H1 (cell line): ENCODE data around the gene KPNA4.

Source experiments
- CEBPB ChIP-seq: IDR thresholded peaks from 2 replicates; pipeline ENCODE4 v1.6.1; 2012; ENCODE audit warnings: low read depth, low read length
- CTCF ChIP-seq, 3 experiments: IDR thresholded peaks; 1 replicate in 2 of 3; 2 replicates in 1 of 3; pipeline versions ENCODE4 v1.5.1 to v1.6.1; 2011; ENCODE audit warnings: low read length in 3 of 3, mild to moderate bottlenecking in 3 of 3, inconsistent platforms in 2 of 3, low read depth in 1 of 3, moderate library complexity in 1 of 3; ENCODE audit not compliant: insufficient read depth in 1 of 3; ENCODE audit errors: control extremely low read depth in 1 of 3
- EGR1 ChIP-seq: IDR thresholded peaks from 2 replicates; pipeline ENCODE4 v1.6.1; 2011; ENCODE audit warnings: low read depth, low read length, borderline replicate concordance
- EP300 ChIP-seq, 2 experiments: IDR thresholded peaks; 1 replicate in 1 of 2; 2 replicates in 1 of 2; pipeline ENCODE4 v1.6.1; 2011 to 2012; ENCODE audit warnings: low read depth in 2 of 2, low read length in 2 of 2, mild to moderate bottlenecking in 2 of 2, borderline replicate concordance in 1 of 2, inconsistent platforms in 1 of 2, moderate library complexity in 1 of 2
- GABPA ChIP-seq: IDR thresholded peaks from 2 replicates; pipeline ENCODE4 v1.6.1; 2011; ENCODE audit warnings: mild to moderate bottlenecking, low read length, moderate library complexity, borderline replicate concordance; ENCODE audit not compliant: insufficient read depth
- HDAC2 ChIP-seq, 2 experiments: fragments of 300-600 bp in 1 of 2; sonication (generic) in 1 of 2; IDR thresholded peaks; 2 replicates each; pipeline ENCODE4 v1.6.1; 2011 to 2012; ENCODE audit warnings: low read depth in 2 of 2, low read length in 2 of 2, mild to moderate bottlenecking in 2 of 2, moderate library complexity in 2 of 2, borderline replicate concordance in 1 of 2, inconsistent platforms in 1 of 2
- POLR2A ChIP-seq, 2 experiments: IDR thresholded peaks; 1 replicate in 1 of 2; 2 replicates in 1 of 2; pipeline ENCODE4 v1.6.1; 2011; ENCODE audit warnings: low read depth in 2 of 2, low read length in 2 of 2, mild to moderate bottlenecking in 2 of 2; ENCODE audit errors: control extremely low read depth in 1 of 2
- RAD21 ChIP-seq, 2 experiments: IDR thresholded peaks in 1 of 2; conservative IDR thresholded peaks in 1 of 2; 2 replicates each; pipeline ENCODE4 v1.6.1; 2011; ENCODE audit warnings: low read depth in 2 of 2, low read length in 2 of 2, improper control_type of control experiment in 1 of 2, inconsistent platforms in 1 of 2, mild to moderate bottlenecking in 1 of 2, moderate library complexity in 1 of 2

GRCh38 chr3:160475153-160475552 is 90.2 kb downstream of the KPNA4 start:
- TF ChIP-seq EP300 (IDR thresholded peaks at IDR 0.05; ENCODE audit: borderline replicate concordance in 1 of 2, low read depth in 2 of 2, low read length in 2 of 2) (no peak), CTCF (IDR thresholded peaks at IDR 0.05; ENCODE audit: control extremely low read depth in 1 of 3, insufficient read depth in 1 of 3, low read depth in 1 of 3, low read length in 3 of 3) (no peak), RAD21 (IDR thresholded peaks at IDR 0.05 in 1 of 2, conservative IDR thresholded peaks at IDR 0.05 in 1 of 2; ENCODE audit: low read depth in 2 of 2, low read length in 2 of 2) (no peak), CEBPB (no peak), GABPA (no peak), EGR1 (no peak), HDAC2 (IDR thresholded peaks at IDR 0.05; ENCODE audit: borderline replicate concordance in 1 of 2, low read depth in 2 of 2, low read length in 2 of 2) (no peak), POLR2A (IDR thresholded peaks at IDR 0.05; ENCODE audit: control extremely low read depth in 1 of 2, low read depth in 2 of 2, low read length in 2 of 2) (no peak)
